Pancreas (tissue), 10 donors: ENCODE results near the gene CDC42BPA. TPM values are rescaled to one million over a fixed set of nuclear protein-coding genes. Genes with fewer than 3 reads are reported as not detected.
"Not testable (repeated sequence)": the region's sequence is repeated elsewhere in the genome, so short reads cannot be mapped to it uniquely, and the experiment has no call there.

Experiments used
- ATAC-seq, 4 donors: fragments of 200-7000 bp; cut with Tn5 transposase; one replicate each; pipeline versions ENCODE4 v1.8.0 to v1.9.1; 2020; ENCODE audit warnings: mild to moderate bottlenecking in 4 of 4, moderate library complexity in 4 of 4
- DNase-seq, 6 donors: peaks; one replicate each; pipeline ENCODE4 v3.0.0-alpha.2; 2020
- FAIRE-seq: peaks from 2 replicates; lab custom pipeline; 2012; peaks lifted over from hg19 to GRCh38; lab: Jason Lieb, UNC
- H3K27ac ChIP-seq, 4 donors: fragments of 200-600 bp; sonication (generic); 1 replicate in 3 of 4; 2 replicates in 1 of 4; pipeline versions ENCODE4 v1.5.0 to v1.8.0; 2020
- H3K27me3 ChIP-seq, 4 donors: fragments of 200-600 bp; one replicate each; pipeline ENCODE4 v1.8.0; 2021
- H3K36me3 ChIP-seq, 3 donors: fragments of 200-600 bp; sonication (generic) in 1 of 3; one replicate each; pipeline versions ENCODE4 v1.5.0 to v1.8.0; 2020 to 2021
- H3K4me1 ChIP-seq, 3 donors: fragments of 200-600 bp; one replicate each; pipeline ENCODE4 v1.8.0; 2021
- H3K4me3 ChIP-seq, 4 donors: fragments of 200-600 bp; sonication (generic) in 2 of 4; one replicate each; pipeline versions ENCODE4 v1.5.0 to v1.8.0; 2020 to 2021
- H3K9me3 ChIP-seq, 4 donors: fragments of 200-600 bp; one replicate each; pipeline ENCODE4 v1.8.0; 2021
- WGBS, 2 donors: extraction: QIAGEN DNeasy Blood & Tissue Kit; methylation state at CpG; one replicate each; pipeline ENCODE4 v1.1.7; 2013; 5-methylcytosine and 5-hydroxymethylcytosine counted together
- intact Hi-C, 3 donors: fragments of 100-400 bp; cut with DNase I; formaldehyde crosslinking; loops; one replicate each; pipeline versions ENCODE4 v1.11.1 to v1.14.2; 2022
- polyA plus RNA-seq, 2 donors: library from polyadenylated mRNA; stranded (reverse); fragments of 200-250 nt; gene quantifications; one replicate each; pipeline ENCODE4 v1.2.3, GENCODE V29; 2013
- total RNA-seq, 6 donors: library from RNA; stranded (reverse); fragmentation: NEBNext Ultra II Directional in 4 of 6; extraction: Animal tissue kit (Norgen Biotek cat#: 25700) in 4 of 6; gene quantifications; one replicate each; pipeline versions ENCODE4 v1.2.1 to v1.2.4, GENCODE V29; 2021 to 2023
- TF ChIP-seq, protein P1 (sequence below), 4 donors: fragments of 200-600 bp; sonication (generic) in 3 of 4; IDR thresholded peaks; one replicate each; pipeline versions ENCODE4 v1.5.0 to v1.8.0; 2021; ENCODE audit warnings: antibody characterized with exemption in 4 of 4
- donor health status: healthy with polysubstance abuse.
- donor health status: DM: no; HTN: no; CAD: no; lungs with moderate emphysema.
- donor health status: DM: no; HTN: no; CAD: no.
- donor health status: control.
- donor health status: control.
- donor health status: Bipolar disorder and iron deficiency.
- donor health status: DM: yes; HTN: yes; CAD: no.
- donor health status: DM: no; HTN: no; CAD: no.
- donor health status: DM: no; HTN: no; CAD: no.
- donor health status: DM: yes; HTN: yes; CAD: no.

CDC42BPA gene
- total and polyA plus RNA-seq, 8 donors: 5.3 to 22.5 (median 16.5) TPM

DNA sequence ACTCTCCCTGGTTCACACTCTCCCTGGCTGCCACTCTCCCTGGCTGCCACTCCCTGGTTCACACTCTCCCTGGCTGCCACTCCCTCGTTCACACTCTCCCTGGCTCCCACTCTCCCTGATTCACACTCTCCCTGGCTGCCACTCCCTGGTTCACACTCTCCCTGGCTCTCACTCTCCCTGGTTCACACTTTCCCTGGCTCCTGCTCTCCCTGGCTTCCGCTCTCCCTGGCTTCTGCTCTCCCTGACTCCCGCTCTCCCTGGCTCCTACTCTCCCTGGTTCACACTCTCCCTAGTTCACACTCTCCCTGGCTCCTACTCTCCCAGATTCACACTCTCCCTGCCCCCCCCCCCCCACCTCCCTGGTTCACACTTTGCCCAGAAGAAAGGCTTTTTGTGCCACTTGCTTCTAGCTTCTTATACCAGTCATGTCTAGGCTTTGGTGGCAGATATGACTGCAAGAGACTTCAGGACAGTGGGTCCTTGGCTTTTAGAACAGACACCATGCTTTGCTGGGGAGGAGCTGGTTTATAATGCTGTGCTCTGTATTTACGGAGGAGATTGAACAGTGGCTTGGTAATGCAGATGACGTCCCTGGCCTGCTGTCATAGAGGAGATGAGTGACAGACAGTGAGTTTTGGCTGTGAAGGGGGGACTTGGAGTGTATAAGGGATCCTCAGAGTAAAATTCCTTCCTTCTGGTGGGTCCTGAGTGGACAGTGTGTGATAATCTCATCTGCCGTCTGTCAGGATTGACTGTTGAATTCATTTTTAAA, 361.2 kb downstream of the CDC42BPA start:
- Histone ChIP-seq H3K9me3 (no peaks in the 10 kb centered on the region), H3K4me3 (no peak overlapping the region), H3K36me3 (no peaks in the 10 kb centered on the region), H3K4me1 (peaks cover 5 to 17% (median 14%) of the 10 kb centered on the region in 3 donors), H3K27me3 (no peaks in the 10 kb centered on the region), H3K27ac (no peak overlapping the region)
- DNase-seq (no peak), ATAC-seq (no peak), FAIRE-seq (no peak)
- TF ChIP-seq, protein P1, sequence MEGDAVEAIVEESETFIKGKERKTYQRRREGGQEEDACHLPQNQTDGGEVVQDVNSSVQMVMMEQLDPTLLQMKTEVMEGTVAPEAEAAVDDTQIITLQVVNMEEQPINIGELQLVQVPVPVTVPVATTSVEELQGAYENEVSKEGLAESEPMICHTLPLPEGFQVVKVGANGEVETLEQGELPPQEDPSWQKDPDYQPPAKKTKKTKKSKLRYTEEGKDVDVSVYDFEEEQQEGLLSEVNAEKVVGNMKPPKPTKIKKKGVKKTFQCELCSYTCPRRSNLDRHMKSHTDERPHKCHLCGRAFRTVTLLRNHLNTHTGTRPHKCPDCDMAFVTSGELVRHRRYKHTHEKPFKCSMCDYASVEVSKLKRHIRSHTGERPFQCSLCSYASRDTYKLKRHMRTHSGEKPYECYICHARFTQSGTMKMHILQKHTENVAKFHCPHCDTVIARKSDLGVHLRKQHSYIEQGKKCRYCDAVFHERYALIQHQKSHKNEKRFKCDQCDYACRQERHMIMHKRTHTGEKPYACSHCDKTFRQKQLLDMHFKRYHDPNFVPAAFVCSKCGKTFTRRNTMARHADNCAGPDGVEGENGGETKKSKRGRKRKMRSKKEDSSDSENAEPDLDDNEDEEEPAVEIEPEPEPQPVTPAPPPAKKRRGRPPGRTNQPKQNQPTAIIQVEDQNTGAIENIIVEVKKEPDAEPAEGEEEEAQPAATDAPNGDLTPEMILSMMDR (IDR thresholded peaks at IDR 0.05): no peak
- intact Hi-C loops: no loop called here
- 77 to 78% methylated on average over 6 of the region's 6 CpGs for WGBS, 2 donors

DNA sequence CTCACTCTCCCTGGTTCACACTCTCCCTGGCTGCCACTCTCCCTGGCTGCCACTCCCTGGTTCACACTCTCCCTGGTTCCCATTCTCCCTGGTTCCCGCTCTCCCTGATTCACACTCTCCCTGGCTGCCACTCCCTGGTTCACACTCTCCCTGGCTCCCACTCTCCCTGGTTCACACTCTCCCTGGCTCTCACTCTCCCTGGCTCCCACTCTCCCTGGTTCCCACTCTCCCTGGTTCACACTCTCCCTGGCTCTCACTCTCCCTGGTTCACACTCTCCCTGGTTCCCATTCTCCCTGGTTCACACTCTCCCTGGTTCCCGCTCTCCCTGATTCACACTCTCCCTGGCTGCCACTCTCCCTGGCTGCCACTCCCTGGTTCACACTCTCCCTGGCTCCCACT, 362.4 kb downstream of the CDC42BPA start:
- H3K9me3 ChIP-seq, intact Hi-C loops, FAIRE-seq, H3K36me3 ChIP-seq, H3K4me3 ChIP-seq, H3K27ac ChIP-seq, ATAC-seq, H3K27me3 ChIP-seq, DNase-seq: not testable (repeated sequence)
- peaks cover 5 to 23% (median 17%) of the 10 kb centered on the region in 3 donors for H3K4me1 ChIP-seq
- WGBS, 2 donors: 99 to 100% methylated on average over 2 of the region's 2 CpGs

DNA sequence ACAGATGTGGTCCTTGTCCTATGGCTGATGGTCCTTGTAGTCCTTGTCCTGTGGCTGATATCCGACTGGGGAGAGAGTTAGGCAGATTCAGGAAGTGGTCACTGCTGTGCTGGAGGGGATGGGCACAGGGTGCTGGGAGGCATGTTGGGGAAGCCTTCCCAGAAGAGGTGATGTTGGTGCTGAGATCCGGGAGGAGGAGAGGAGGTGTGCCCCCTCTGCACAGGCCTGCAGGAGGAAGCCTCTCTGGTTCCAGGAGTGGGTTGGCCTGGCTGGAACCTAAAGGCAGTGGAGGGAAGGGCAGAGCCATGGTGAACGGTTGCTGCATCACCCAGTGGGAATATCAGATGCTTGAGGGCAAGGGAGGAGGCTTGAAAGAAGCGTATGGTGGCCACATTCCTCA, 363.5 kb downstream of the CDC42BPA start:
- H3K4me3 ChIP-seq: no peak overlapping the region
- no peaks in the 10 kb centered on the region for H3K27me3 ChIP-seq
- WGBS, 2 donors: 91 to 92% methylated on average over 4 of the region's 4 CpGs
- H3K4me1 ChIP-seq: peaks cover 8 to 25% (median 22%) of the 10 kb centered on the region in 3 donors
- H3K36me3 ChIP-seq: peaks cover 0 to 4% (median 0%) of the 10 kb centered on the region in 3 donors
- no peaks in the 10 kb centered on the region for H3K9me3 ChIP-seq
- H3K27ac ChIP-seq: no peak overlapping the region
- no peak for ATAC-seq
- no peak for DNase-seq
- no peak for FAIRE-seq
- intact Hi-C loops: no loop called here
- TF ChIP-seq, protein P1 (IDR thresholded peaks at IDR 0.05): no peak

DNA sequence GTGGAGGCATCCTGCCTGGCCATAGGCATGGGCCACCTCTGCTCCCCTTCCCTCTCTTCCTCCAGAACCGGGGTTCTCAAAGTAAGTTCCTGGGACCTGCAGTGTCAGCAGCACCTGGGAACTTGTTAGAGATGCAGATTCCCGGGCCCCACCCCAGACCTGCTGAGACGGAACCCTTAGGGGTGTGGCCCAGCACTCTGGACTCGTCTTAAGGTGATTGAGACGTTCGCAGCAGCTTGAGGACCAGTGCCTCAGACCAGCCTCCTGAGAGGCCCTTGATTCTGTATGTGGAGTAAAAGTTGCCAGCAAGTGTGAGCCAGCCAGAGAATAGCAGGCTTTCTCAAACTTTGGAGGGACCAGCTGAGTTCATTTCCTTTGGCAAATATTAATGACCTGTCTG, 364.0 kb downstream of the CDC42BPA start:
- intact Hi-C loops: no loop called here
- no peak overlapping the region for H3K27ac ChIP-seq
- no peaks in the 10 kb centered on the region for H3K9me3 ChIP-seq
- FAIRE-seq: no peak
- peak in 1 of 4 donors; percentile 31 for ATAC-seq
- H3K36me3 ChIP-seq: peaks cover 0 to 7% (median 0%) of the 10 kb centered on the region in 3 donors
- TF ChIP-seq, protein P1 (IDR thresholded peaks at IDR 0.05): no peak
- no peak for DNase-seq
- 60% methylated on average over 6 of the region's 6 CpGs for WGBS, 2 donors
- H3K4me3 ChIP-seq: no peak overlapping the region
- peaks cover 10 to 28% (median 22%) of the 10 kb centered on the region in 3 donors for H3K4me1 ChIP-seq
- no peaks in the 10 kb centered on the region for H3K27me3 ChIP-seq

DNA sequence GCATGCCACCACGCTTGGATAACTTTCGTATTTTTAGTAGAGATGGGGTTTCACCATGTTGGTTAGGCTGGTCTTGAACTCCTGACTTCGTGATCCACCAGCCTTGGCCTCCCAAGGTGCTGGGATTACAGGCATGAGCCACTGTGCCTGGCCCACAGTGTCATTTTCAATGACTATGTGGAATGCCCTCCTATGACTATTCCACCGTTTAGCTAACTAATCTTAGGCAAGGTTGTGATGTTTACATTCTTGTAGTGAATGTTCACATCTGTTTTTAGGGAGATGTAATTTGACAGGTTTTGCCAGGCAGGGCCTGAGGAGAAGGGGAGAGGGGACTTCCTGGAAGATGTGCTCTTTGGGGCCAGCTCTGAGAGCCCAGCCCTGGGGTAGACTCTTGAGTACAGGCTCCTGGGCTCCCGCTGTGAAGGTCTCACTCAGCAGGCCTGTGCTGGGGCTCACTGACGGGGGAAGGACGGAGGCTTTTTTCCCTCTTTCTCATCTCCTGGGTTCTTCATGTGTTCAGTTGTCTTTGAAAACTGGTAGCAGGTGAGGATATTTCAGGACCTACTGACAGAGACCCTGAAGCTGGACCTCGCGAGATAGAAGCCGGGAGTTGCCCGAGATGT, 365.0 kb downstream of the CDC42BPA start:
- no peaks in the 10 kb centered on the region for H3K9me3 ChIP-seq

More for the DNA sequence above, 365.0 kb downstream of the CDC42BPA start:
- ATAC-seq (peak in 1 of 4 donors; percentile 23), FAIRE-seq (no peak), DNase-seq (no peak)
- intact Hi-C loops: no loop called here
- Histone ChIP-seq H3K27ac (no peak overlapping the region), H3K27me3 (no peaks in the 10 kb centered on the region), H3K4me3 (no peak overlapping the region), H3K36me3 (peaks cover 0 to 7% (median 0%) of the 10 kb centered on the region in 3 donors), H3K4me1 (peaks cover 10 to 28% (median 22%) of the 10 kb centered on the region in 3 donors)
- TF ChIP-seq, protein P1 (IDR thresholded peaks at IDR 0.05): no peak
- WGBS, 2 donors: 82 to 85% methylated on average over 11 of the region's 11 CpGs
